ENCODE results near the gene REV3L.

The REV3L gene

DNA sequence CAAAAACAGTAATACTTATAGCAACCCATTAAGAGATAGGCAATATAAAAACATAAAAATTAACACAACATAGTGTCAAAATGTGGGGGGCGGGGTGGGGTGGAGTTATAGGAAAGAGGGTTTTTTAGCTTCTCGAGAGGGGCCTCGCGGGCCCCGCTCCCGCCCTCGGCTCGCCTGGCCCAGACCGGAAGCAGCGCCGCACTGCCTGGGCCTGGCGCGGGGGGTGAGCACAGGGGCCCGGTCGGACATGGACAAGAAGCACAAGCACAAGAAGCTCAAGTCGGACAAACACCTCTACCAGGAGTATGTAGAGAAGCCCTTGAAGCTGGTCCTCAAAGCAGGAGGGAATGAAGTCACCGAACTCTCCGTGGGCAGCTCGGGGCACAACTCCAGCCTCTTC lies 53.4 kb downstream of the REV3L start:
- TF ChIP-seq TAF1 (IDR thresholded peaks at IDR 0.05; ENCODE audit: borderline replicate concordance, low read depth, low read length) (no peak), POLR2AphosphoS5 (IDR thresholded peaks at IDR 0.05; ENCODE audit: low read depth, low read length) (no peak), POLR2A (IDR thresholded peaks at IDR 0.05; ENCODE audit: low read depth, low read length) (no peak)
- FAIRE-seq (no peak), DNase-seq (ENCODE audit: insufficient read length) (no peak)

- FAIRE-seq (no peak), DNase-seq (ENCODE audit: insufficient read length) (no peak)
- no peak for TF ChIP-seq POLR2A (IDR thresholded peaks at IDR 0.05; ENCODE audit: low read depth, low read length)
- TF ChIP-seq TAF1 (IDR thresholded peaks at IDR 0.05; ENCODE audit: borderline replicate concordance, low read depth, low read length) = no peak
- no peak for TF ChIP-seq POLR2AphosphoS5 (IDR thresholded peaks at IDR 0.05; ENCODE audit: low read depth, low read length)
Observed at GRCh38 chr6:111428811-111429210, 54.2 kb downstream of the REV3L start.

GRCh38 chr6:111427341-111428116 lies 55.5 kb downstream of the REV3L start:
- TF ChIP-seq TAF1 (IDR thresholded peaks at IDR 0.05; ENCODE audit: borderline replicate concordance, low read depth, low read length) (no peak), POLR2A (IDR thresholded peaks at IDR 0.05; ENCODE audit: low read depth, low read length) (no peak), POLR2AphosphoS5 (IDR thresholded peaks at IDR 0.05; ENCODE audit: low read depth, low read length) (no peak)
- DNase-seq (ENCODE audit: insufficient read length) (no peak), FAIRE-seq (peak; percentile 21)

GRCh38 chr6:111423960-111424846 lies 58.8 kb downstream of the REV3L start:
- FAIRE-seq (no peak), DNase-seq (ENCODE audit: insufficient read length) (no peak)
- no peak for TF ChIP-seq TAF1 (IDR thresholded peaks at IDR 0.05; ENCODE audit: borderline replicate concordance, low read depth, low read length)
- TF ChIP-seq POLR2AphosphoS5 (IDR thresholded peaks at IDR 0.05; ENCODE audit: low read depth, low read length) = no peak
- no peak for TF ChIP-seq POLR2A (IDR thresholded peaks at IDR 0.05; ENCODE audit: low read depth, low read length)

DNA sequence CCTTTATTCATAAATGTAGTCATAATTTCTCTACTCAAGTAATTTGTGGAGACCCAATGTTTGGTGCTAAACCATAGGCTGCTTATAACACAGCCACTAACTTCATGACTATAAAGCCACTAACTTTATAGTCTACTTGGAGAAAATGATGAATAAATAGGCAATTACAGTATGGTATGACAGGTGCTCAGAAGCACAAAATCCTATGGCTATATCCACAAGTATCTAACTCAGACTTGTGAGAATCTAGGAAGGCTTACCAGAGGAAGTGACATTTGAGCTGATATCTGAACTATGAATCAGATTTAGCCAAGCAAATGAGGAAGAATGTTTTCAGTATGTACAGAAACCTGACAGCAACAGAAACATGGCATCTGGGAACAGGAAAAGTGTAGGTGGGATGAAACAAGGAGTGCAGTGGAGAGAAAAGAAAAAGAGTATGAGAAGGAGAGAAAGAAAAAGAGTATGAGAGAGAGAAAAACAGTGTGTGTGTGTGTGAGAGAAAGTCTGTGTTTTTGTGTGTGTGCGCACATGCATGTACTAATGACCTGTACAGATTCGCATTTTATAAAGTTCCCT lies 59.9 kb downstream of the REV3L start:
- no peak for DNase-seq (ENCODE audit: insufficient read length)
- FAIRE-seq = no peak
- no peak for TF ChIP-seq POLR2A (IDR thresholded peaks at IDR 0.05; ENCODE audit: low read depth, low read length)

DNA sequence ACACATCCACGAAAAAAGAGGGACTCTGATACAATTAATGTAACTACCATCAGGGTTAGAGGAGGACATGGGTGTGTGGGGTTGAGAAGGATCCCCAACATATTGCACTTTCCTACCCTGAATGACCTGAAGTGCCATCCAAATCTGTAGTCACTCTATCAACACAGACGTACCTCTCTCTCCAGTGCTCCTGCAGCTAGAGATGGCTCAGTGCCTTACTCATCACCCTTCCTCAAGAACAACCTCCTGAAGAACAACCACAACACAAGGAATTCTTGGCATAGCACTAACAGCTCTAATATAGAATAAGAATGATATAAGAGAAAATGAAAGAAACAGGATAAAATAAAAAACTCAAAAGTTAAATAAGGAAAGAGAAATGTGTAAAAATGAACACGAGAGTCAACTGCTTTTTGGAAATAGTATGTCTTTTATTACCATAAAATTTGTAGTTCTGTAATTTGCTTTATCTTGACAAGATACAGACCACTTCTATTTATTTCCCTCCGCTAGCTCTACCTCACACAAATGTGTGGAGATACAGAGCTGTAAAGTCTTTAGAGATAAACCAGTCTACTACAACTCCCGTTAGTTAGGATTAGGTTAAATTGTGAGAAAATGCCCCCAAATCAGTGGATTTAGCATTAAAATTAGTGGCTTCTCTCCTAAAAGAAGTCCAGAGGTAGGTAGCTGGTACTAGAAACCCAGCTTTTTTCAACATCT lies 63.9 kb downstream of the REV3L start:
- DNase-seq (ENCODE audit: insufficient read length) (no peak), FAIRE-seq (no peak)
- no peak for TF ChIP-seq TAF1 (IDR thresholded peaks at IDR 0.05; ENCODE audit: borderline replicate concordance, low read depth, low read length)
- no peak for TF ChIP-seq POLR2AphosphoS5 (IDR thresholded peaks at IDR 0.05; ENCODE audit: low read depth, low read length)
- no peak for TF ChIP-seq POLR2A (IDR thresholded peaks at IDR 0.05; ENCODE audit: low read depth, low read length)

DNA sequence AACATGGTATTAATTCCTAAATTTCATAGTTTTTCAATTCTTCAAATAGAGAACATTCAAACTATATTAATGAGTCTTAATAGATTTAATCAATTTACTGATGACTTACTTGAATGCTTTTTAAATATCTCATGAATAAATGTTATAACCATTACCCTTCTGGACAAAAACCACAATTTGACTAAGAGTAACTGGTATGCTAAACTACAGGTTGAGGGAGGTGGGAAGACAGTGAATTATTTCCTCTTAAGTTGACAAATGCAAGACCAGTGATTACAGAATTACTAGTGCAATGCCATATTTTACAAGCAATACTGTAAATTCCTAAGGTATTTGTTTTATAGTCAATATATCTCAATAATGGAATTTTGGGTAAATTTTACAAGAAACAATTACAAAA lies 65.1 kb downstream of the REV3L start:
- DNase-seq (ENCODE audit: insufficient read length) = no peak
- no peak for FAIRE-seq
- TF ChIP-seq TAF1 (IDR thresholded peaks at IDR 0.05; ENCODE audit: borderline replicate concordance, low read depth, low read length) = no peak
- no peak for TF ChIP-seq POLR2A (IDR thresholded peaks at IDR 0.05; ENCODE audit: low read depth, low read length)
- no peak for TF ChIP-seq POLR2AphosphoS5 (IDR thresholded peaks at IDR 0.05; ENCODE audit: low read depth, low read length)

- no peak for DNase-seq (ENCODE audit: insufficient read length)
- no peak for TF ChIP-seq POLR2A (IDR thresholded peaks at IDR 0.05; ENCODE audit: low read depth, low read length)
- TF ChIP-seq POLR2AphosphoS5 (IDR thresholded peaks at IDR 0.05; ENCODE audit: low read depth, low read length) = no peak
- no peak for TF ChIP-seq TAF1 (IDR thresholded peaks at IDR 0.05; ENCODE audit: borderline replicate concordance, low read depth, low read length)
- no peak for FAIRE-seq
Observed at GRCh38 chr6:111417181-111417585, 65.8 kb downstream of the REV3L start.

GRCh38 chr6:111416529-111416928 lies 66.5 kb downstream of the REV3L start:
- no peak for DNase-seq (ENCODE audit: insufficient read length)
- FAIRE-seq = no peak
- TF ChIP-seq POLR2A (IDR thresholded peaks at IDR 0.05; ENCODE audit: low read depth, low read length) (no peak), TAF1 (IDR thresholded peaks at IDR 0.05; ENCODE audit: borderline replicate concordance, low read depth, low read length) (no peak), POLR2AphosphoS5 (IDR thresholded peaks at IDR 0.05; ENCODE audit: low read depth, low read length) (no peak)

GRCh38 chr6:111414373-111414772 lies 68.6 kb downstream of the REV3L start:
- FAIRE-seq = no peak
- TF ChIP-seq POLR2AphosphoS5 (IDR thresholded peaks at IDR 0.05; ENCODE audit: low read depth, low read length) (no peak), POLR2A (IDR thresholded peaks at IDR 0.05; ENCODE audit: low read depth, low read length) (no peak), TAF1 (IDR thresholded peaks at IDR 0.05; ENCODE audit: borderline replicate concordance, low read depth, low read length) (no peak)
- no peak for DNase-seq (ENCODE audit: insufficient read length)

- no peak for TF ChIP-seq TAF1 (IDR thresholded peaks at IDR 0.05; ENCODE audit: borderline replicate concordance, low read depth, low read length)
- no peak for TF ChIP-seq POLR2AphosphoS5 (IDR thresholded peaks at IDR 0.05; ENCODE audit: low read depth, low read length)
- TF ChIP-seq POLR2A (IDR thresholded peaks at IDR 0.05; ENCODE audit: low read depth, low read length) = no peak
- no peak for DNase-seq (ENCODE audit: insufficient read length)
- peak; percentile 64 for FAIRE-seq
Observed at GRCh38 chr6:111411978-111412566, 70.9 kb downstream of the REV3L start.
